ENCODE data around the gene PPP3CB.
"Not testable (repeated sequence)": the region's sequence is repeated elsewhere in the genome, so short reads cannot be mapped to it uniquely, and the experiment has no call there.

PPP3CB gene

DNA sequence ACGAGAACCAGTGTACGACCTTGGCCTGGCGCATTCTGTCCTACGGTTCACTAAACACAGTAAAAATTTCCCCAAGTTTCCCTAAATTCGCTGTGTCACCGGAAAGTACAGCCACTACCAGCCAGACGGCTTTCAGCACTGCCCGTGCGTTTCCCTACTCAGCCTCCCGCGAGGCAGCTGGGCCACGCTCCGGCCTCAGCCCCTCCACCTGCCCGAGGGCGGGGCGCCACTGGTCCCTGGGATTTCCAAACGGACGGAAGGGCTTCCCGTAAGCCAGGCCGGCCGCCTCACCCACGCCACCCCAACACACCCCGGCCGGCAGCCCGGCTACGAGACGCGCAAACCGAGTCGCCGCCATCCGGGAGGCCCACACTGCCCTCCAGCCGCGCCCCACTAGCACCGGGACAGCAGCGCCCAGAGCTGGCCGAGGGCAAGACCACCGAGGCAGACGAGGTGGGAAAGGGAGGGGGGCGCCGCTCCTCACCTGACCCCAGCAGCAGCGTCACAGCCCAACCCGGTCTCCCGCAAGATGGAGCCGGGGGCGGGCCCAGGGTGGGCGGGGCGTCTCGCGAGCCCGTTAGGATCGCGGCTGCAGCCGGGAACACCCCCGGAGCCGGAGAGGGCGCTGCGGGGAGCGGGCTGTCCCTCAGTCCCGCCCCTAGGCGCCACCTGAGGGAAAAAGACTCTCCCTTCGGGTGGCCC lies 82.1 kb downstream of the PPP3CB start, which contains the start of gene ANXA7:
ANXA7 (minus strand) TSS at position 531 of the 702 bp plus-strand sequence. CDS start 13,202 bp downstream, outside the sequence.
- peak; percentile 91 for DNase-seq

DNA sequence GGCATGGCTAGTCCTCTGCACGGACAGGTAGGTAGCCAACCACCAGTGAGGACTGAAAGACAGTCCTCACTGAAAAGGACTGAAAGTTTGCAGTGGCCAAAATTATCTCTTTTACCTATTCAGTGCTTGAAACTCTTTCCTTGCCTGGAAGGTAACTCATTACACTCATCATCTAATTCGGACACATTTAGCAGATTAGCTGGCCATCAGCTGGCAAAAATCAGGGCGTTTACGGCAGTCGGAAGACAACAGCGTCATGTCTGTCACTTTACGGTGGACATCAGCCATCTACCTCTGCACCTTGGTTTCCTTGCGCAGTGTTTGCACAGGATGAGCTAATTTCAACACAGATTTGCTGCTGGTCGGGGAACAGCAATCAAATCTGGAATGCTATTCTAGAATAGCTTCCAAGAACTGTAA lies 82.7 kb downstream of the PPP3CB start:
- DNase-seq: peak; percentile 39

DNA sequence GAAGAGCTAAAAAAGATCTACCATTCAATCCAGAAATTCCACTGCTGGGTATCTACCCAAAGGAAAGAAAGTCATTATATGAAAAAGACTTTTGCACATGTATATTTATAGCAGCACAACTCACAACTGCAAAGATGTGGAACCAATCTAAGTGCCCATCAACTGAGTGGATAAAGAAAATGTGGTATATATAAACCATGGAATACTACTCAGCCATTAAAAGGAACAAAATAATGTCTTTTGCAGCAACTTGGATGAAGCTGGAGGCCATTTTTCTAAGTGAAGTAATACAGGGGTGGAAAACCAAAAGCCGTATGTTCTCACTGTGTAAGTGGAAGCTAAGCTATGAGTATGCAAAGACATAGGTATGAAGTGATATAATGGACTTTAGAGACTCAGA lies 84.9 kb downstream of the PPP3CB start:
- no peak for DNase-seq

DNA sequence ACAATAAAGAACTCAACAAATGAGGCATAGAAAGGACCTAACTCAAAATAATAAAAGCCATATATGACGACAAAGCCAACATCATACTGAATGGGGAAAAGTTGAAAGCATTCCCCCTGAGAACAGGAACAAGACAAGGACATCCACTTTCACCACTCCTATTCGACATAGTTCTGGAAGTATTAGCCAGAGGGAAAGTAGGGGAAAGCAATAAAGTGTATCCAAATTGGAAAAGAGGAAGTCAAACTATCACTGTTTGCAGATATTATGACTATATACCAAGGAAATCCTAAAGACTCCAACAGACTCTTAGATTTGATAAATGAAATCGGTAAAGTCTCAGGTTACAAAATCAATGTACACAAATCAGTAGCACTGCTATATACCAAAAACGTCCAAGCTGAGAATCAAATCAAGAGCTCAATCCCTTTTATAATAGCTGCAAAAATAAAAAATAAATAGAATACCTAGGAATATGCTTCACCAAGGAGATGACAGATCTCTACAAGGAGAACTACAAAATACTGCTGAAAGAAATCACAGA lies 86.8 kb downstream of the PPP3CB start:
- DNase-seq: no peak

- DNase-seq: no peak
Observed at GRCh38 chr10:73408061-73408460, 87.8 kb downstream of the PPP3CB start.

GRCh38 chr10:73407495-73407894 lies 88.3 kb downstream of the PPP3CB start:
- DNase-seq: no peak

DNA sequence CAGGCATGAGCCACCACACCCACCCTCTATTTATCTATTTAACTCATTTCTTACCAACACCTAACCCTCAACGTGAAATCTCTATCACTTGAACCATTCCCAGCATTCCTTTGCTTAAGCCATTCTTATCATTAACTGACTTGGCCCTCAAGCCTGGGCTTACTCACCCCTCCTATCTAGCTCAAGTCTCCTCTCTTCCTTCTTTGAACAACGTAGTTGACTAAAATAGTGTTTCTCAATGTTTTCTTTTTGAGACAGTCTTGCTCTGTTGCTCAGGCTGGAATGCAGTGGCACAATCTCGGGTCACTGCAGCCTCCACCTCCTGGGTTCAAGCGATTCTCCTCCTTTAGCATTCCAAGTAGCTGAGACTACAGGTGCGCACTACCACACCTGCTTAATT lies 89.0 kb downstream of the PPP3CB start:
- no peak for DNase-seq

DNA sequence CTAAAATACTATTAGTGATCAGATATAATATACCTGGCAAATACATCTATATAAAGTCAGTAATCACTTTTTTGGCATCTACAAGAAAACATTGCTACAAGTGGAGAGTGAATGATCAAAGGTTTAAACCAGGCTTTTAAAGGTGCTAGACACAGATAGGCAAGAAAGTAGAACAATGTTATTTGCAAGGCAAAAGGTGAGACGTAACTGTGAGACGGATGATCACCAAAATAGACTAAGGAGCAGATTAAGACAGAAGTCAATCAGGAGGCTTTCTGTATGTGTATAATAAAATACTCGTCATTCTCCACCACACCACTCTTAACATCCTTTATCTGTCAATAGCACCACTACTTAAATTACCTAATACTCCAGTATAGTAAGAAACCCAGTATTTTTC lies 90.3 kb downstream of the PPP3CB start:
- no peak for DNase-seq

GRCh38 chr10:73404690-73405089 lies 91.1 kb downstream of the PPP3CB start:
- no peak for DNase-seq

DNA sequence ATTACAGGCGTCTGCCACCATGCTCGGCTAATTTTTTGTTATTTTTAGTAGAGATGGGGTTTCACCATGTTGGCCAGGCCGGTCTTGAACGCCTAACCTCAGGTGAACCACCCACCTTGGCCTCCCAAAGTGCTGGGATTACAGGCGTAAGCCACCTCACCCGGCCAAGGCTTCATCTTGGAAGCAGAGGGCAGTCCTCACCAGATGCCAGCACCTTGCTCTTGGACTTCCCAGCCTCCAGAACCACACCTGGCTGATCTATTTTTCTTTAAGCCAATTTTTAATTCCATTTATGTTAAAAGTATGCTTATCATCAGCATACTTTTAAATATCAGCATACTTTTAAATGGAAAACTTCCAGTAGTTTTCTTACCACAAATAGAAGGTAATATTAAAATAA lies 94.2 kb downstream of the PPP3CB start:
- no peak for DNase-seq

- DNase-seq: no peak
Observed at GRCh38 chr10:73399063-73399462, 96.8 kb downstream of the PPP3CB start.

- DNase-seq: no peak
Observed at GRCh38 chr10:73398024-73398423, 97.8 kb downstream of the PPP3CB start.

DNA sequence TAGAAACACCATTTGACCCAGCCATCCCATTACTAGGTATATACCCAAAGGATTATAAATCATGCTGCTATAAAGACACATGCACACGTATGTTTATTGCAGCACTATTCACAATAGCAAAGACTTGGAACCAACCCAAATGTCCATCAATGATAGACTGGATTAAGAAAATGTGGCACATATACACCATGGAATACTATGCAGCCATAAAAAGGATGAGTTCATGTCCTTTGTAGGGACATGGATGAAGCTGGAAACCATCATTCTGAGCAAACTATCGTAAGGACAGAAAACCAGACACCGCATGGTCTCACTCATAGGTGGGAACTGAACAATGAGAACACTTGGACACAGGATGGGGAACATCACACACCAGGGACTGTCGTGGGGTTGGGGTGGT lies 101.5 kb downstream of the PPP3CB start:
- not testable (repeated sequence) for DNase-seq

DNA sequence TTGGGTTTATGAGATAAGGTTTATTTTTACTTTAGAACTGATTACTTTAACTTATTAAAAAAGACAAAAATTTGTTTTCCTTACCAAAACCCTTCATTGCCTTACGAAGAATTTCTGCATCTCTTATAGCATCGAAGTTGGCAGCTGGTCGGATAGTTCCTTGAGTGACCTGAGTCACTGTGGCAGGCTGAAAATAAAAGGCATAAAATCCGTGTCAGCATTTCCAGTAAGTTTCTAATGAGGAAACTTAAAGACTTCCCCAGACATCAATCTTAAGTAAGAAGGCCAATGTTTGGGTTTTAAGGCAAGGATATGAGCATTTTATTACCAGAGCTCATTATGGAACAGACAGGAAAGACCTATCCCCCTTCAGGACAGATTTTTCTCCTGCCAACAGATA lies 107.6 kb downstream of the PPP3CB start:
- no peak for DNase-seq

DNA sequence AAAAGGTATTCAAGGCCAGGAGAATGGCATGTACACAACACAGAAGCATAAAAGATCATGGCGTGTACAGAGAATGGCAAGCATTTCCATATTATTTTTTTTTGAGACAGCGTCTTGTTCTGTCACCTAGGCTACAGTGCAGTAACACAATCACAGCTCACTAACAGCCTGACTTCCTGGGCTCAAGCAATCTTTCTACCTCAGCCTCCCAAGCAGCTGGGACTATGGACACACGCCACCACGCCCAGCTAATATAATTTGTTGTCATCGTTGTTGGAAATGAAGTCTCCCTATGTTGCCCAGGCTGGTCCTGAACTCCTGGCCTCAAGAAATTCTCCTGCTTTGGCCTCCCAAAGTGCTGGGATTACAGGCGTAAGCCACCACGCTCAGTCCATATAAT lies 109.2 kb downstream of the PPP3CB start:
- no peak for DNase-seq
